OCI-M2 (cell line): ENCODE results near the gene SHANK3.
"Not testable (repeated sequence)": the region's sequence is repeated elsewhere in the genome, so short reads cannot be mapped to it uniquely, and the experiment has no call there.

Experiments
- DNase-seq: peaks from one replicate; lab custom pipeline; 2025; ENCODE audit not compliant: unreplicated experiment; lab: John Stamatoyannopoulos, UW

SHANK3 gene

DNA sequence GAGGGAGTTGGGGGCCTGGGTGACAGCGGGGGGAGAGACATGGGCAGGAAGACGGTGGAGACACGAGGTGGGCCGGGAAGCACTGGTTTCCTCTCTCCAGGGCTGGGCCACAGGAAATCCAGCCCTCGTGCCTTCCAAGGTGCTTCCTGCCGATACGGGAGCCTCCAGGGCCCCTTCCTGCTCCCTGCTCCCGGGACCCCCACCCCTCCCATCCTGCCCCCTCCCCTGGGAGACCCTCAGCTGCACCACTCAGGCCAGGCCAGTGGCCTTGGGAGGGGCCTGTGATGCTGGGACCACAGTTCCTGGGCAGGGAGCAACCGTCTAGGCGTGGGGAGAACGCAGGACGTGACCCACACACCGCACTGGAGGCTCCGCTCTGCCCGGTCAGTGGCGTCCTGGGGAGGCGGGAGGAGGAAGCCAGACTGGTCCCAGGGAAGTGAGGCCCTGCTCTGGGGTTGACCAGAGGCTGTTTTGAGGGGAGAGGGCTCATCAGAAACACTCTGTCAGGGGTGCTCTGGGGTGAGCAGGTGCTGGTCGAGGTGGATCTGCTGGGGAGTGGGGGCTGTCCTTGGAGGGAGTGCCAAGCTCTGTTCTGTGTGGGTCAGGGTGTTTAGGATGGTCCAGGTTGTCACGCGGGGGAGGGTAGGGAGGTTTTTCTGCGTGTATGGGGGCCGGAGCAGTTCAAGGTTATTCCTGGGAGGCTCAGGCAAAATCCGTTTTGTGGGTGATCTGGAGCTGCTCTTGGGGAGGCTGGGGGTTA is at the start of gene SHANK3:
Gene SHANK3 (plus strand): TSS at position 353 of the 760 bp plus-strand sequence.
- DNase-seq = no peak

GRCh38 chr22:50624347-50625130 is 48.1 kb upstream of the SHANK3 start:
- no peak for DNase-seq

DNA sequence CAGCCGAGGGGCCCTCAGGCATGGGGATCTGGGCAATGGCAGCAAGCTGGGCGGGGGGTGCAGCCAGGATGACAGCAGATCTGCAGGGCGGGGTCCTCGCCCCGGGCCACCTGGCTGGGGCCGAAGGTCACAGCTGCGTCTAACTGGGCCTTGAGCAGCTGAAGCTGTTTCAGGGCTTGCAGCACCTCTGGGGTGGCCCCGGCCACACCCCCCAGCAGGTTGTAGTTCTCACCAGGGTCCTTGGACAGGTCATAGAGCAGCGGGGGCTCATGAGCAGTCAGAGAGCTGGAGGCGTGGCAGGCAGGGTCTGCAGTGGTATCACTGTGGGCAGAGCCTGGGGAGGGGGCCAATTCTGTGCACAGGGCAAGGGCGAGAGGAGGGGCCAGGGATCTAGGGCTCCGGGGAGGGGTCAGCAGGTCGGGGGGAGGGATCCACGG is 47.5 kb upstream of the SHANK3 start:
- no peak for DNase-seq

GRCh38 chr22:50625568-50626313 is 46.9 kb upstream of the SHANK3 start:
- no peak for DNase-seq

DNA sequence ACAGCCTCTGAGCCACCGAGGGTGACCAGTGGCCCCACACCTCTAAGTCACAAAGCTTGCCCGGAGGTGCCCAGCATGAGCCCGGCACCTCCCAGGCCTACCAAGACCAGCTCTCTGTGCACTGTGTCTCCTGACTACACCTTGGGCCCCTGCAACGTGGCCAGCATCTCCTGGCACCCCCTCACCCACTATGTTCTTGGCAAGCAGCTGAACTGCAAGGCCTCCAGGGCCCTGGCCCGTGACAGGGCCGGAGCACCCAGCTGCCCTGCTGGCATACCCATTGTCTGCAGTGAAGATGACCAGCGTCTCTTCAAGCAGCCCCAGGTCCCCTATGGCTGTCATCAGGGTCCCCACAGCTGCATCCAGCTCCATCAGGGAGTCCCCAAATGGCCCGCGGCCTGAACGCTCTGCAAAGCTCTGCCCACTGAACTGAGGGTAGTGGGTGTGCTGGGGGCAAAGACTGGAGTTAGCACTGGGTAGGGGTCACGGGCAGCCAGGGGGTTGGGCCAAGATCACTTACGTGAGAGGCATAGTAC is 46.2 kb upstream of the SHANK3 start:
- no peak for DNase-seq

DNA sequence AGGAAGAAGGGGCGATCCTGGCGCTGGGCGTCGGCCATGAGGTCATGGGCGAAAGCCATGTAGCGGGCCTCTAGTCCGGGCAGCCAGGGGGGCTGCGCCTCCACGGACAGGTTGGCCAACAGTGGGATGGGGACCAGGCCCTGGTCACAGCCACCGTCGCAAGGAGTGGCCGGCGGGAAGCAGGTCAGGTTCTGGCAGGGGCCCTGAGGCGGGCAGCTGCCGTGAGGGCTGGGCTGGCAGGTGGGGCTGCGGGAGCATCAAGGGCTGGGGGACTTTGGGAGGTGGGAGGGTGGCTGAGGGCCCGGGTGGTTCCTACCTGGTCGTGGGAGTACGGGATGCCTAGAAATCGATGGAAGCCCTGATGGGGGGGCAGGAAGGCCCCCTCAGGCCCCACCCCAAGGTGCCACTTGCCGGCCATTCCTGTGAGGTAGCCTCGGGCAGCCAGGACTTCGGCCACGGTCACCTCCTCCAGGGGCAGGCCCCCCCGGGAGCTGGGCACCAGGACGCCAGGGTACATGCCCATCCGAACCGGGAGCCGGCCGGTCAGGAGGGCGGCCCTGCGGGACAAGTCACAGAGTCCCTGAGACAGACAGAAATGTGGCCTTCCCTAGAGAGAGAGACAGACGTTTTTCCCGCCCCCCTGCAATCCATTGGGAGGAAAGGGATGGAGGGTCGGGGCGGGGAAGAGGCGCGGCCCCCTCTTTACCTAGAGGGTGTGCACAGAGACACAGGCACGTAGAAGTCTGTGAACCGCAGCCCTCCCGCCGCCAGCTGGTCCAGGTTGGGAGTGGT is 45.6 kb upstream of the SHANK3 start:
- no peak for DNase-seq

GRCh38 chr22:50627642-50628542 is 44.7 kb upstream of the SHANK3 start, which contains the start of gene ARSA:
Gene ARSA, minus strand, starts transcription at chr22:50628152. Its CDS starts 373 bp downstream, at chr22:50627779.
- no peak for DNase-seq

GRCh38 chr22:50628543-50629134 is 44.0 kb upstream of the SHANK3 start:
- no peak for DNase-seq

- no peak for DNase-seq
These were observed 42.2 kb upstream of the SHANK3 start for GRCh38 chr22:50630376-50630775.

DNA sequence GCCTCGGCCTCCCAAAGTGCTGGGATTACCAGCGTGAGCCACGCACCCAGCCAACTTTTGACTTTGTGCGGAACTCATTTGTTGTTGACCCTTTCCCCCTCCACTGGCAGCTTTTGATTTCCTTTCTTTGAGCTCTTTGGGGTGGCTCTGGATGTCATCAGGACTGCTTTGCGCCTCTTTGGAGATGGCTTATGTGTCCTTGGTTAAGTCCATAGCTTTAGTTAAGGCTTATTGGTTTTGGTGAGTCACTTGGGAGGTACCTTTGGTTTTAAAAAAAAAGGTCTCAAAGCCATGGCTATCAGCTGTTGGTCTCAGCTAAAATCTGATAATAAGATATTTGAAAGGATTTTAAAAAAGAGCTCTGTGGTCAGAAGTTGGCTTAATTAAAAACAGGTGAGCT is 39.5 kb upstream of the SHANK3 start:
- no peak for DNase-seq

- no peak for DNase-seq
These were observed 38.9 kb upstream of the SHANK3 start for GRCh38 chr22:50633771-50634170.

- DNase-seq = no peak
These were observed 37.0 kb upstream of the SHANK3 start for GRCh38 chr22:50635591-50635990.

GRCh38 chr22:50640296-50640695 is 32.3 kb upstream of the SHANK3 start:
- DNase-seq = not testable (repeated sequence)

DNA sequence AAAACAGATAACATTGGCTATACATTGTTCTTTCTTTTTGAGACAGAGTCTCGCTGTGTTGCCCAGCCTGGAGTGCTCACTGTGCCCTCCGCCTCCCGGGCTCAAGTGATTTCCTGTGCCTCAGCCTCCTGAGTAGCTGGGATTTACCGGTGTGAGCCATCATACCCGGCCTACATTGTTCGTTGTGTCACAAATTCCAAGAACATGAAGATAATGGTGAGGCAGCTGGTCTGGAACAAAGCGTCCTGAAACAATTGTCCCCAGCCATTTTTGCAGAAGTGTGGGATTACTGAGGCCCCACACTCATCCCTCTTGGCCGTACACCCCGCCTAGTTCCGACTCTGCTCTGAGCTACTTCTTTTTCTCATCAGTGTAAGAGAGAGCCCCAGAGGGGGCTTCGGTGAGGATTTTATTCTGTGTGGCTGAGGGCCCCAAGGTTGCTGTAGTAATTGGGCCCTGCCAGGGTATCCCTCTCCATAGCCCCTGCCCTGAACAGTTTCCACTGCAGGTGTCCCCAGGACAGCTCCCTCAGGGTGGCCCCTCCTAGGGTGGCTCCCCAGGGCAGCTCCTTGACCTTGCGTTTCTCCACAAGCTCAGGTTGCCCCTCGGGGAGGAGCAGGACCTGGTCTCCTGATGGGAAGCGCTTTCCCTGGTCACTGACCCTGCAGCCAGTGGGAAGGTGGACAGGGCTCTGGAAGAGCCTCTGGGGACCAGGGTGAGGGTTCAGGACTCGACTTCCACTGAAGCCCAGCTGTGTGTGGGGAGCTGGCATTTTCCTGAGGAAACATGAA is 31.6 kb upstream of the SHANK3 start:
- no peak for DNase-seq

DNA sequence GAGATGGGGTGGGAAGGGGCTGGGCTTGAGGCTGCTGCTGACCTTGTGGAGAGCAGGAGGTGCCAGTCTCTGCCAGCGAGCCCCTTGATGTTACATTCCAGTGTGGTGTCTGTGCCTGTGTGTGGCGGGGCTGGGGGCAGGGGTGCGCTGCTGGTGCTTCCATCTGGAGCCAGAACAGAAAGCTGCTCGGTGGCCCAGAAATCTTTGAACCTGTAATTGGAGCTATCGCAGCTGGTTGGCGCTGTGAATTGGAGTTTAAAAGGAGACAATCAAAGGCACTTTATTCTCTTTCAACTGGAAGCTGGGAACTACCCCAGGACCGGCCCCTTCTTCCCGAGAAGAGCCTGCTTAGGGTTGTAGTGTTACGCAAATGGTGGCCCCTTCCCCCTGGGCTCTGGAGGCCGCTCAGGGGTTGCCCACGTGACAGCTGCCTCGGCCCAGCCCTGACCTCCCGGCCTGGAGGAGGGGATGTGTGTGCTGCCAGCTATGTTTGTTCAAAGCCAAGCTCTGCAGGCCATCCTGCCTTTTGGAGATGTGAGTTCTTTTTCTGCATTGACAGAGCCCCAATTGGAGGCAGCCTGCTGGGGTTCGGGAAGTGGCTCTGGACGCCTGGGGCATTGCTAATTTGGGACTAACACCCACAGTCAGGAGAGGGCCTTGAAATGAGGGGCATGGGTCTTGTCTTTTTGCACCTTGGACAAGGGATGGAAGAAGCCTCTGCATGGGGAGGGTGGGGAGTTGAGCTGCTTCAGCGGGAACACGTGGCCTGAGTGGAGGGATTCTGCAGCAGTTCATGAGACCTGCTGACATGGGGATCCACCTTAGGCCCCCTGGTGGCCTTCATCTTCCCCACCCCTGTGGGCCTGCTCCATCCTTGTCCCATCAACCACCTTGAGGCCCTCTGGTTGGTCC is 30.7 kb upstream of the SHANK3 start:
- DNase-seq = no peak

DNA sequence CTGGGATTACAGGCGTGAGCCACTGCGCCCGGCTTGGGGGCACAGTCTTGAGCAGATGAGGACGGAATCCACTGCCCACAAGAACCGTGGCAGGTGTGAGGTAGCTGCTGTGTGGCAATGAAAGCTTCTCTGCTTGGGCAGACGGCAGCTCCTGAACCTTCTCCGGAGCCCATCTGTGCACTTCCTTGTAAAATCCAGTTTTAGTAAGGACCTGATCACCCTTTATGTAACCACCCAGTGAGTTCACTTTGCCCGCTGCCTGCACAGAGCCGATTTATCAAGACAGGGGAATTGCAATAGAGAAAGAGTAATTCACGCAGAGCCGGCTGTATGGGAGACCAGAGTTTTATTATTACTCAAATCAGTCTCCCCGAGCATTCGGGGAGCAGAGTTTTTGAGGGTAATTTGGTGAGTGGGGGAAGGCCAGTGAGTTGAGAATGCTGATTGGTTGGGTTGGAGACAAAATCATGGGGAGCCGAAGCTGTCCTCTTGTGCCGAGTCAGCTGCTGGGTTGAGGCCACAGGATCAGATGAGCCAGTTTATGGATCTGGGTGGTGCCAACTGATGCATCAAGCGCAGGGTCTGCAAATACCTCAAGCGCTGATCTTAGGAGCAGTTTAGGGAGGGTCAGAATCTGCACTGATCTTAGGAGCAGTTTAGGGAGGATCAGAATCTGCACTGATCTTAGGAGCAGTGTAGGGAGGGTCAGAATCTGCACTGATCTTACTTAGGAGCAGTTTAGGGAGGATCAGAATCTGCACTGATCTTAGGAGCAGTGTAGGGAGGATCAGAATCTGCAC is 29.4 kb upstream of the SHANK3 start:
- not testable (repeated sequence) for DNase-seq

DNA sequence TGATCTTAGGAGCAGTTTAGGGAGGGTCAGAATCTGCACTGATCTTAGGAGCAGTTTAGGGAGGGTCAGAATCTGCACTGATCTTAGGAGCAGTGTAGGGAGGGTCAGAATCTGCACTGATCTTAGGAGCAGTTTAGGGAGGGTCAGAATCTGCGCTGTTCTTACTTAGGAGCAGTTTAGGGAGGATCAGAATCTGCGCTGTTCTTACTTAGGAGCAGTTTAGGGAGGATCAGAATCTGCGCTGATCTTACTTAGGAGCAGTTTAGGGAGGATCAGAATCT is 28.9 kb upstream of the SHANK3 start:
- not testable (repeated sequence) for DNase-seq
